ENCODE results near the gene RANBP3. TPM values are rescaled to one million over a fixed set of nuclear protein-coding genes. Genes with fewer than 3 reads are reported as not detected.

The RANBP3 gene
- total and polyA plus RNA-seq, 2 of the 8 experiments (the other 6 are each of a cell fraction or from before 2014, with no cell fraction given): 95.4 to 122 TPM

DNA sequence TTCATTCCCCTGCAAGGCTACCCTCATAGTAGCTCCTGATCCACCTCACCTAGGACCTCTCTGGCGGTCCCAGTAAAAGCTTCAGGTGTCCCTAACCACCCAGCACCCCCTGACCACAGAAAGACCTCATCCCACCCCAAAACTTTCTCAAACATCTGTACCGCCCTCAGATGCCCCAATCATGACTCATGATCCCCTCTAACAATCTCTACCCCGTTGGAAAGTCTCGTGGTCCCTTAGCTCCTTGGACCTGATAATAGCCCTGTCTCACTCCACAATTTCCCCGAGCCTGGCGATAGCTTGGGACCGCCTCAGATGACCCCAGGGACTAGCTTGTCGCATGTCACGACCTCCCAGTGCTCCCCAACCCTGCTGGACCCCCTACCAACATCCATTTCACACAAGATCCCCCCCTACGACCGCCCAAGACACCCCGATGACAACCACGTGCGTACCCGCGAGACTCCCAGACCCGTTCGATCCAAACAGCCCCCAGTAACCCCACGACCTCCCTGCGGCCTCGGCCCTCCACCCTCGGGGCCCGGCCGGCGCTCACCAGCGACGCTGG is 74.8 kb downstream of the RANBP3 start (continued):
- no peak for TF ChIP-seq POU5F1 (IDR thresholded peaks at IDR 0.05; ENCODE audit: low read depth, low read length)
- TF ChIP-seq ATF2 (IDR thresholded peaks at IDR 0.05; ENCODE audit: low read length): no peak; the same call in 1 of the 2 replicates
- TF ChIP-seq TAF1 (IDR thresholded peaks at IDR 0.05; ENCODE audit: low read depth, low read length): no peak
- TF ChIP-seq, protein P1, sequence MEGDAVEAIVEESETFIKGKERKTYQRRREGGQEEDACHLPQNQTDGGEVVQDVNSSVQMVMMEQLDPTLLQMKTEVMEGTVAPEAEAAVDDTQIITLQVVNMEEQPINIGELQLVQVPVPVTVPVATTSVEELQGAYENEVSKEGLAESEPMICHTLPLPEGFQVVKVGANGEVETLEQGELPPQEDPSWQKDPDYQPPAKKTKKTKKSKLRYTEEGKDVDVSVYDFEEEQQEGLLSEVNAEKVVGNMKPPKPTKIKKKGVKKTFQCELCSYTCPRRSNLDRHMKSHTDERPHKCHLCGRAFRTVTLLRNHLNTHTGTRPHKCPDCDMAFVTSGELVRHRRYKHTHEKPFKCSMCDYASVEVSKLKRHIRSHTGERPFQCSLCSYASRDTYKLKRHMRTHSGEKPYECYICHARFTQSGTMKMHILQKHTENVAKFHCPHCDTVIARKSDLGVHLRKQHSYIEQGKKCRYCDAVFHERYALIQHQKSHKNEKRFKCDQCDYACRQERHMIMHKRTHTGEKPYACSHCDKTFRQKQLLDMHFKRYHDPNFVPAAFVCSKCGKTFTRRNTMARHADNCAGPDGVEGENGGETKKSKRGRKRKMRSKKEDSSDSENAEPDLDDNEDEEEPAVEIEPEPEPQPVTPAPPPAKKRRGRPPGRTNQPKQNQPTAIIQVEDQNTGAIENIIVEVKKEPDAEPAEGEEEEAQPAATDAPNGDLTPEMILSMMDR (IDR thresholded peaks at IDR 0.05; ENCODE audit: control extremely low read depth in 1 of 3, insufficient read depth in 1 of 3, low read depth in 1 of 3, low read length in 3 of 3): no peak
- TF ChIP-seq SIX5 (IDR thresholded peaks at IDR 0.05; ENCODE audit: low read depth, low read length): no peak

All from H1 (cell line).